Activated CD8-positive, alpha-beta memory T cell treated with anti-CD3 and anti-CD28 coated beads, Interleukin-2, amount 50 U/mL, for 48 hours (primary cell): ENCODE results near the gene BARX2.

Source experiments
- DNase-seq: peaks from one replicate; pipeline ENCODE4 v3.0.0-alpha.2; 2020

Gene BARX2

GRCh38 chr11:129443276-129443675 is 67.6 kb downstream of the BARX2 start:
- DNase-seq: no peak

GRCh38 chr11:129444274-129444673 is 68.6 kb downstream of the BARX2 start:
- DNase-seq: no peak

DNA sequence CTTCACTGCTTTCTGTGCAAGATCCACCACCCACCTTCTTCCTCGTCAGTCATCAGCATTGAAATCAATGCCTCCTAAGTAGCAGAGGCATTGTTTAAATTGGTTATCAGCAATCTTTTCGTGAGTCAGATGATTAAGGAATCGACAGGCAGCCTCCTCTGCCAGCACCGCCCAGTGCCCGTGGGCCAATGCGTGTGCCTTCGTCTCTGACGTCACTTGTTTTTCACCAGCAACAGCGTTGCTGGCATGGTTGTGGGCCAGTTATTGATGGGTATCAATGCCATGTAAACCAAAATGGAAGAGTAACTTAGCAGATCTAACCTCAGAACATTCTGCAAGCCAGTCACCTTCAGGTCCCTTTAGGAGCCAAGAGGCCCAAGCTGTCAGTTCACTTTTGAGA is 69.6 kb downstream of the BARX2 start:
- DNase-seq: no peak

- no peak for DNase-seq
These were observed 70.9 kb downstream of the BARX2 start for GRCh38 chr11:129446572-129446971.

DNA sequence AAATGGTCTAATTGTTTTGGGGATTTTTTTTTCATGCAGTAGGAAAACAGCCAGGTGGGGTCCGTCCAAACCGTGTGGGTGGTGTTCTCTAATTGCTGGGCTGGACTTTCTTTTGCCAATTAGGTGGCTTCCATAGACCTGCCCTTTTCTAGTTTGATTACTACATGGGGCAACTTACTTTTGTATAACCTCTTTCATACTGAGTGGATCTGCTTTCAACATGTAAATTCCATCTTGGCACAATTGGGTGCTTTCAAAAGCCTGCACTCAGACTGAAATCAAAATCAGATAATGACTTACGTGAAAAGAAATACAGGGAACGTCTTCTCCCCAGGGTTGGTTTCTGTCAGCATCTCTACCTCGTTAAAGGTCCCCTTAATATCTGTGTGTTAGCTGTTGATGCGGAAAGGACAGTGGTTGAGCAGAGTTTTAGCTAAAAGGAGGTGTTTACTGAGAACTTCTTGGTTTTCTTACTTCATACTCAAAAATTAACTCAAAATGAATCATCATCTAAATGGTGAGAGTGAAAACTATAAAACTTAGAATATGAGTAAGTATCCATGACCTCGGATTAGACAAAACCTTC is 72.1 kb downstream of the BARX2 start:
- no peak for DNase-seq

GRCh38 chr11:129451524-129451923 is 75.9 kb downstream of the BARX2 start:
- DNase-seq: no peak

GRCh38 chr11:129453293-129453721 is 77.7 kb downstream of the BARX2 start:
- DNase-seq: no peak

GRCh38 chr11:129455101-129455500 is 79.5 kb downstream of the BARX2 start:
- DNase-seq: no peak

GRCh38 chr11:129455756-129456655 is 80.4 kb downstream of the BARX2 start:
- no peak for DNase-seq

DNA sequence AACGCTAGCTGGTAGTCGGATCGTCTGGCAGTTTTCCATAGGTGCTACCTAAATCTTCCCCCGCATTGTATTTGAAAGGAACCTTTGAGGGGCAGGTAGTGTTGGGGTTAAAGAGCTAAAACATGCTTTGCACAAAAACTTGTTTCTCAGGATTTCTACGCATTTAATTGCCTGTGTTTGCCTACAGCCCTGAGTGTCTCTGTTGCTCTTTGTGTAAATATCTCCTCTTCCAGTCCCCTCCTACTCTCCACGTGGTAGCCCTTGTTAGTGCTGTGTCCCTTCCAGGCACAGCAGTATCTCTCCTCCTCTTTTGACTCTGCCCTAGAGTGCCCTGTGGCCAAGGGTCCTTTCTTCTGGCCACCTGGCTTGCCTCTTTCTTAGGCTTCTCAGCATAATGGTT is 81.7 kb downstream of the BARX2 start:
- DNase-seq: no peak

DNA sequence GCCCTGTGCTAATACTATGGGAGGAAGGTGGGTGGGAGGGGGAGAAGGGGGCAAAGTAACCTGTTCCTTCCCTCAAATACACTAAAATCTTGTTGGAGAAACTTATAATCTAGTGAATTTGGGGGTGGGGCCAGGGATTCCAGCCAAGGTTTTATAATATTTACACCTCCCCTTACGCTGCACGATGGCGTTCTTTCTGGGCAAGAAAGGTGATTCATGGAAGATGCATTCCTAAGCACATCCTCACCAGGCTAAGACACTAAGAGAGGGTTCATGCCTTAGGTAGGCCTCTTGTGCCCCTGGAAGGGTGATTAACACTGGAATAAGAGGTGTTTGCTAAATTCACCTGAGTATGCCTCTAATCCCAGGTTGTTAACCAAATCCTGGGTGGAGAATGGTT is 82.6 kb downstream of the BARX2 start:
- DNase-seq: no peak

DNA sequence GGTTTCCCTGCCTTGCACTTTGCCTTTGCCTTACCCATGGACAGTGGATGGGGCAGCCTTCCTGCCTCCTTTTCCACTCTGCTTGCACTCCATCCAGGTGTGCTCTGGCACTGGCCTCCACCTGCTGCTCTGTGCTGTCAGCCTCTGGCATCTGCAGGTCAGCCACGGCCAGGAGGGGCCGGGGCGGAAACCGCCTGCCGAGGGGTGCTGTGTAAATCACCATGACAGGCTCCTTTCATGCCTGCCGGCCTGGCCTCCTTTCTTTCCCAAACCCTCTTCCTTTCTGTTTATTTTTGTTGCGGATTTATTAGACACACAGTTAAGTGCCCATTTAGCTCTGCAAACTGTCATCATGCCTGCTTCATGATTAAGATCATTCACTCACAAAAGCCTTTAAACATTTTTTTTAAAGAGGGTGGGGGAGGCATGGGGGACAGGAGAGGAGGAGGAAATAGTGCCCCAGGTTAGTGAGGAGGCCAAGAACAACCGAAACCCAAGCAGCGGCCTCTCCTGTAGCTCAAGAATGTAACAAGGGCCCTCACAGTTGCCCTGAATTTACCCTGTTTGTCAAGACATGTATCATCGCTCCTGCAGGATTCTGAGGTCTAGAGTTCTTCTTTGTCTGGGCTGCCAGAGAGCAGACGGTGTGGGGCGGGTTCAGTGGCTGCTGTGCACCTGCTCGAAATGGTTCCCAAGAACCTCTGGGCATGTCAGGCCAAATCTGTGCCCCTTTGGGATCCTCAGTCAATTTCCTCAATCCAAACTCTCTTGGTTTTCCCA is 83.3 kb downstream of the BARX2 start:
- no peak for DNase-seq

DNA sequence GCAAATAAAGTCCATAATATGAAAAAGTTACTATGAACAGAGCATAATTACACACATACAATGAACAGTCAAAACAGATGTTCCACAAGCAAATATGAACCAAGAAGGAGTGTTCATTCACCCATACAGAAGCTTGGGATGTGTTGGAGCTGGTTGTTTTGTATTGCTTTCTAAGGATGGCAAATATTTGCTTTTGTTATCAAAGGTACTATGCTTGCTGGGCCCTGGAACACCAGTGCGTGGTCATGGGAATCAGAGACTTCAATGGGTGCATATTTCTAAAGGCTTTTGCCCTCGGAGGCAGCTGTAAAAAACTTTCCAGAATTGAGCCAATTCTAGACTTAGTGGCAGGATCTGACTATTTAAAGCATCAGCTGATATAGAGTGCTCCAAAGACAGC is 85.1 kb downstream of the BARX2 start:
- DNase-seq: no peak

DNA sequence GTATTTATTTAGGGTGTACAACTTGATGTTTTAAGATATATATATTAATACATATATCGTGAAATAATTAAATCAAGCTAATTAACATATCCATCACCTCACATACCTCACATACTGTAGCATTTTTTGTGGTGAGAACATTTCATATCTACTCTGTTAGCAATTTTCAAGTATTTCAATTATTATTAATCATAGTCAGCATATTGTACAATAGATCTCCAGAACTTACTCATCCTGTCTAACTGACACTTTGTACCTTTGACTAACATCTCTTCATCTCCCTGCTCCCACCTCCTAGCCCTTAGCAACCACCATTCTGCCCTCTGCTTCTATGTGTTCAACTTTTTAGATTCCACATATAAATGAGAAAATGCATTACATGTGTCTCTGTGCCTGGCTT is 108.4 kb downstream of the BARX2 start:
- DNase-seq: no peak

DNA sequence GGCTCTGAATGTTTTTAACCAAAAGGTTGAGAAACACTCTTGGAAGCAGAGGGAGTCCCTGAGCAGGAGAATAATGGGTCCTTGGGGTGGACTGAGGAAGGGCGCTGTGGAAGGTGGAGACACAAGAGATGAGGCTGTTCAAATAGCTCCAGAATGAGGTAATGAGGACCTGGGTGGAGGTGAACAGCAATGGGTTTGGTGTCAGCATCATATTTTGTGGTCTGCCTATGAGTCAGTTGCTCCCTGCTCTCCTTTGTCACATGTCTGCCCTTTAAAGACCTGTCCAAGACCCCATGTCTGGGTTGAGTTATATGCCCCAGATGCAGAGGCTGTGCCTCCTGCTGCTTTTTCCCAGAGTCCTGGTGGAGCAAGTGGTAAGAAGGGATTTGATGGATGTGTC is 113.6 kb downstream of the BARX2 start:
- no peak for DNase-seq

DNA sequence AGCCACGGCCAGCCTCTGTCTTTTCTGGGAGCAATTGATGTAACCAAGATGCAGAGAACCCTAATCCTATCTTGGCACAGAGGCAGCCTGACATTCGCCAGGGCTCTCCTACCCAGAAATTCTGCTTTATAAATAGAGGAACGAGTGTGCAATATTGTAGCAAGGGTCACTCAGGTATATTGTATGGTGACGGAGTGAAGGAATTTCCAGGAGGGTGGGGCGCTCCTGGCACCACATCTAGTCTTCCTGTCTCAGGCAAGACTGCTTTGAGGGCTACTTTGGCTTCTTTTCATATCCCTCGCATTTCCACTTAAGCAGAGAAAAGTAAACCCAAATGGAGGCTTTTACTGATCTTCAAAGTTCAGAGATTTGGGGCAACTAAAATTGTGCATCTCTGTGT is 114.4 kb downstream of the BARX2 start:
- DNase-seq: no peak

GRCh38 chr11:129493746-129494145 is 118.1 kb downstream of the BARX2 start:
- no peak for DNase-seq
